SK-N-SH (cell line): ENCODE measurements around the gene STAB1. TPM values are rescaled to one million over a fixed set of nuclear protein-coding genes. Genes with fewer than 3 reads are reported as not detected.

Experiments used
- CTCF ChIA-PET: fragments of 300-600, 350-600 bp; formaldehyde crosslinking; extraction: SDS; loops from one replicate; lab custom pipeline; 2021; lab: Yijun Ruan, JAX
- POLR2A ChIA-PET: fragments of 350-600 bp; sonication (Branson Sonifier 250); formaldehyde crosslinking; extraction: SDS; loops from one replicate; lab custom pipeline; 2020; ENCODE audit warnings: antibody characterized with exemption, inconsistent platforms; lab: Yijun Ruan, JAX
- DNase-seq: peaks from one replicate; pipeline ENCODE4 v3.0.0; 2012
- H2AFZ ChIP-seq: fragments of 200-600 bp; sonication (generic); 2 replicates; pipeline ENCODE4 v1.8.1; 2016; ENCODE audit warnings: antibody characterized with exemption, mild to moderate bottlenecking, low read depth
- H3F3A ChIP-seq: fragments of 200-600 bp; sonication (generic); replicated peaks from 2 replicates; pipeline ENCODE3; 2016; ENCODE audit warnings: antibody characterized with exemption, mild to moderate bottlenecking; ENCODE audit not compliant: insufficient read depth
- H3K27ac ChIP-seq, 2 experiments: fragments of 200-500 bp in 1 of 2; fragments of 200-600 bp in 1 of 2; sonication (Bioruptor generic) in 1 of 2; sonication (generic), shearing (Covaris generic) in 1 of 2; 2 replicates each; pipeline versions ENCODE4 v1.5.1 to v1.6.1; 2014 to 2016; ENCODE audit warnings: low read depth in 2 of 2, inconsistent platforms in 1 of 2, low read length in 1 of 2, mild to moderate bottlenecking in 1 of 2, mixed read lengths in 1 of 2
- H3K27me3 ChIP-seq: fragments of 200-600 bp; sonication (generic), shearing (Covaris generic); 2 replicates; pipeline ENCODE4 v1.6.1; 2016; ENCODE audit warnings: mixed run types; ENCODE audit not compliant: insufficient read depth
- H3K36me3 ChIP-seq, 2 experiments: fragments of 200-500 bp in 1 of 2; fragments of 200-600 bp in 1 of 2; sonication (Bioruptor generic) in 1 of 2; sonication (generic) in 1 of 2; replicated peaks in 1 of 2; 2 replicates each; pipeline versions ENCODE3 to v1.5.1; 2014 to 2016; ENCODE audit warnings: low read length in 1 of 2, mild to moderate bottlenecking in 1 of 2; ENCODE audit not compliant: insufficient read depth in 2 of 2, control insufficient read depth in 1 of 2
- H3K4me1 ChIP-seq, 2 experiments: fragments of 200-500 bp in 1 of 2; fragments of 200-600 bp in 1 of 2; sonication (Bioruptor generic) in 1 of 2; sonication (generic), shearing (Covaris generic) in 1 of 2; 2 replicates each; pipeline versions ENCODE4 v1.5.1 to v1.6.1; 2014 to 2016; ENCODE audit warnings: low read depth in 1 of 2, low read length in 1 of 2, mixed run types in 1 of 2; ENCODE audit not compliant: insufficient read depth in 2 of 2, control insufficient read depth in 1 of 2
- H3K4me2 ChIP-seq: fragments of 200-600 bp; sonication (generic), shearing (Covaris generic); 2 replicates; pipeline ENCODE4 v1.6.1; 2017; ENCODE audit warnings: mixed run types
- H3K4me3 ChIP-seq, 2 experiments: fragments of 200-500 bp in 1 of 2; fragments of 200-600 bp in 1 of 2; sonication (Bioruptor generic) in 1 of 2; sonication (generic), shearing (Covaris generic) in 1 of 2; 2 replicates each; pipeline versions ENCODE4 v1.5.1 to v1.8.1; 2014 to 2016; ENCODE audit warnings: low read depth in 2 of 2, inconsistent platforms in 1 of 2, low read length in 1 of 2, mild to moderate bottlenecking in 1 of 2, mixed read lengths in 1 of 2, moderate library complexity in 1 of 2
- H3K79me2 ChIP-seq: fragments of 200-600 bp; sonication (generic); 2 replicates; pipeline ENCODE4 v1.8.1; 2017; ENCODE audit warnings: mild to moderate bottlenecking; ENCODE audit not compliant: insufficient read depth
- H3K9ac ChIP-seq: fragments of 200-600 bp; sonication (generic); 2 replicates; pipeline ENCODE4 v1.6.1; 2017; ENCODE audit warnings: mixed run types
- H3K9me2 ChIP-seq: fragments of 200-600 bp; sonication (generic); 2 replicates; pipeline ENCODE4 v1.6.1; 2017; ENCODE audit warnings: mixed run types
- H3K9me3 ChIP-seq: fragments of 200-600 bp; sonication (generic); 2 replicates; pipeline ENCODE4 v1.6.1; 2017; ENCODE audit warnings: mixed run types, mild to moderate bottlenecking, moderate library complexity
- H4K20me1 ChIP-seq: fragments of 200-600 bp; sonication (generic); 2 replicates; pipeline ENCODE4 v1.6.1; 2017; ENCODE audit warnings: mild to moderate bottlenecking, mixed run types; ENCODE audit not compliant: insufficient read depth
- FOSL2 ChIP-seq: IDR thresholded peaks from 2 replicates; pipeline ENCODE4 v1.4.0; 2012; ENCODE audit warnings: low read depth, mild to moderate bottlenecking, moderate library complexity, borderline replicate concordance
- MAX ChIP-seq: IDR thresholded peaks from 2 replicates; pipeline ENCODE4 v1.4.0; 2012; ENCODE audit warnings: low read depth
- MXI1 ChIP-seq: IDR thresholded peaks from 2 replicates; pipeline ENCODE4 v1.6.1; 2012; ENCODE audit warnings: mild to moderate bottlenecking, low read depth, low read length, improper control_type of control experiment
- NFIC ChIP-seq: IDR thresholded peaks from 2 replicates; pipeline ENCODE4 v1.4.0; 2012; ENCODE audit warnings: borderline replicate concordance
- RCOR1 ChIP-seq: fragments of 150-350 bp; IDR thresholded peaks from 2 replicates; pipeline ENCODE4 v1.6.1; 2017; ENCODE audit warnings: antibody characterized with exemption, low read length
- REST ChIP-seq: IDR thresholded peaks from 2 replicates; pipeline ENCODE4 v1.6.1; 2012; ENCODE audit warnings: mild to moderate bottlenecking, low read depth, low read length, moderate library complexity
- YY1 ChIP-seq: IDR thresholded peaks from 2 replicates; pipeline ENCODE4 v1.4.0; 2012; ENCODE audit warnings: low read depth, mild to moderate bottlenecking
- ZBTB33 ChIP-seq: IDR thresholded peaks from 2 replicates; pipeline ENCODE4 v1.4.0; 2012; ENCODE audit warnings: low read depth, borderline replicate concordance
- WGBS: methylation state at CpG from one replicate; pipeline ENCODE4 v1.1.6; 2017; ENCODE audit warnings: low lambda C conversion rate; 5-methylcytosine and 5-hydroxymethylcytosine counted together
- polyA plus RNA-seq, 3 experiments: library from polyadenylated mRNA; depleted of rRNA; stranded (reverse); fragments of >200 nt; gene quantifications; 2 replicates each; pipeline ENCODE4 v1.2.3, GENCODE V29; 2012

The STAB1 gene
- polyA plus RNA-seq, 1 of the 3 experiments (the other 2 are of a cell fraction) = 0.05 TPM

- no peak for DNase-seq
- Histone ChIP-seq H3K9ac (peak overlapping the region; percentile 97), H2AFZ (no peak overlapping the region), H3K9me3 (no peaks in the 10 kb centered on the region), H3K4me1 (peaks cover 8 to 26% of the 10 kb centered on the region in 2 experiments), H3F3A (peaks cover 8% of the 10 kb centered on the region), H3K4me2 (peak overlapping the region; percentile 99), H4K20me1 (peaks cover 12% of the 10 kb centered on the region), H3K36me3 (peaks cover 33 to 41% of the 10 kb centered on the region in 2 experiments), H3K79me2 (peaks cover 65% of the 10 kb centered on the region), H3K27me3 (no peaks in the 10 kb centered on the region), H3K27ac (peak overlapping the region; percentile 52 to 81; a peak in 3 of 4 replicates), H3K9me2 (no peaks in the 10 kb centered on the region), H3K4me3 (peak overlapping the region; percentile 89)
- WGBS = 90% methylated on average over 5 of the region's 5 CpGs
- ChIA-PET CTCF (interaction anchor here (0.7 to 16.5 kb wide), 6 partner anchors 10 to 237 kb away, joined by 3 to 578 read pairs (median 18); no protein-coding TSS in a partner anchor), POLR2A (interaction anchor here (1.1 to 1.4 kb wide), 2 partner anchors 10 to 79 kb away, joined by 3 to 4 read pairs; partner anchors contain the start of gene UQCC5)
- no peak for TF ChIP-seq RCOR1
- TF ChIP-seq MXI1 = no peak
- TF ChIP-seq YY1 = 0 out of 2 replicates have a peak, but pooled peaks have one; percentile 13
- TF ChIP-seq MAX = no peak
- TF ChIP-seq REST = no peak
These were observed 38.3 kb upstream of the STAB1 start for GRCh38 chr3:52456800-52457183.

- TF ChIP-seq NFIC = no peak
- TF ChIP-seq ZBTB33 = no peak
- no peak for TF ChIP-seq FOSL2
- TF ChIP-seq RCOR1 = no peak
- TF ChIP-seq MAX = no peak
- peaks cover 18% of the 10 kb centered on the region for H4K20me1 ChIP-seq
- H3K36me3 ChIP-seq = peaks cover 36 to 44% of the 10 kb centered on the region in 2 experiments
- no peak overlapping the region for H3K9ac ChIP-seq
- CTCF ChIA-PET = interaction anchor here (0.6 to 6.1 kb wide), 10 partner anchors 11 to 238 kb away, joined by 3 to 53 read pairs (median 3); no protein-coding TSS in a partner anchor
- no peak overlapping the region for H3K27ac ChIP-seq
- H3K4me3 ChIP-seq = no peak overlapping the region
- POLR2A ChIA-PET = interaction anchor here (1.4 kb wide), 1 partner anchor 78 kb away, joined by 4 read pairs; the partner anchor contains the start of gene UQCC5
- peak overlapping the region; percentile 99 for H3K4me2 ChIP-seq
- H3K9me3 ChIP-seq = no peaks in the 10 kb centered on the region
- DNase-seq = no peak
- peaks cover 8% of the 10 kb centered on the region for H3F3A ChIP-seq
- no peak overlapping the region for H2AFZ ChIP-seq
- H3K79me2 ChIP-seq = peaks cover 79% of the 10 kb centered on the region
- peaks cover 8 to 26% of the 10 kb centered on the region in 2 experiments for H3K4me1 ChIP-seq
- H3K27me3 ChIP-seq = no peaks in the 10 kb centered on the region
- H3K9me2 ChIP-seq = no peaks in the 10 kb centered on the region
- WGBS = 81% methylated on average over 6 of the region's 6 CpGs
These were observed 36.9 kb upstream of the STAB1 start for GRCh38 chr3:52458031-52458760.
